BLaER1 treated with 17β-estradiol and CSF1 and Interleukin-3, amounts not matched to agents 10 nM and 100 nM (cell line): ENCODE data around the gene LSM7.
A peak's percentile ranks its signal among the peaks of the same experiment; 100 is the strongest.
"Not testable (repeated sequence)": the region's sequence is repeated elsewhere in the genome, so short reads cannot be mapped to it uniquely, and the experiment has no call there.

Experiments
- H3K27ac ChIP-seq, 11 experiments: shearing (Covaris generic); formaldehyde crosslinking; 2 replicates each; pipeline ENCODE4 v1.8.1; 2022
- H3K27me3 ChIP-seq, 11 experiments: shearing (Covaris generic); formaldehyde crosslinking; 2 replicates each; pipeline ENCODE4 v1.8.1; 2022
- H3K36me3 ChIP-seq, 11 experiments: shearing (Covaris generic); formaldehyde crosslinking; 2 replicates each; pipeline ENCODE4 v1.8.1; 2022
- H3K4me1 ChIP-seq, 10 experiments: shearing (Covaris generic); formaldehyde crosslinking; 2 replicates each; pipeline ENCODE4 v1.8.1; 2022
- H3K4me2 ChIP-seq, 11 experiments: shearing (Covaris generic); formaldehyde crosslinking; 2 replicates each; pipeline ENCODE4 v1.8.1; 2022
- H3K4me3 ChIP-seq, 10 experiments: shearing (Covaris generic); formaldehyde crosslinking; 2 replicates each; pipeline ENCODE4 v1.8.1; 2022
- H3K9ac ChIP-seq, 11 experiments: shearing (Covaris generic); formaldehyde crosslinking; 2 replicates each; pipeline ENCODE4 v1.8.1; 2022
- H3K9me3 ChIP-seq, 11 experiments: shearing (Covaris generic); formaldehyde crosslinking; replicated peaks in 1 of 11; 2 replicates each; pipeline ENCODE4 v1.8.1; 2022
- H4K20me1 ChIP-seq, 11 experiments: shearing (Covaris generic); formaldehyde crosslinking; 2 replicates each; pipeline ENCODE4 v1.8.1; 2022
- Cebpa-rat ChIP-seq, 11 experiments: shearing (Covaris generic); IDR thresholded peaks; 2 replicates each; pipeline ENCODE4 v1.8.1; 2022

The LSM7 gene

GRCh38 chr19:2283835-2284507, 44.4 kb downstream of the LSM7 start:
- no peak for TF ChIP-seq Cebpa-rat (IDR thresholded peaks at IDR 0.05)

GRCh38 chr19:2282862-2283237, 45.5 kb downstream of the LSM7 start:
- H3K27me3 ChIP-seq = peaks cover 0 to 9% (median 0%) of the 10 kb centered on the region in 11 experiments; a peak in 1 of 22 replicates
- H3K9me3 ChIP-seq = no peaks in the 10 kb centered on the region
- TF ChIP-seq Cebpa-rat (IDR thresholded peaks at IDR 0.05) = no peak
- H3K27ac ChIP-seq = peak overlapping the region in 8 of 11 experiments; percentile 63 to 83 (median 75); a peak in 13 of 22 replicates
- H3K4me2 ChIP-seq = peak overlapping the region; percentile 84 to 99 (median 97)
- peak overlapping the region in 9 of 10 experiments; percentile 7 to 71 (median 53); a peak in 13 of 20 replicates for H3K4me3 ChIP-seq
- H3K36me3 ChIP-seq = no peaks in the 10 kb centered on the region
- peaks cover 0 to 87% (median 16%) of the 10 kb centered on the region in 11 experiments; a peak in 13 of 22 replicates for H4K20me1 ChIP-seq
- H3K9ac ChIP-seq = peak overlapping the region in 9 of 11 experiments; percentile 58 to 76 (median 68); a peak in 13 of 22 replicates
- H3K4me1 ChIP-seq = peaks cover 43 to 91% (median 84%) of the 10 kb centered on the region in 10 experiments

More at GRCh38 chr19:2283835-2284507, 44.4 kb downstream of the LSM7 start:
- Histone ChIP-seq H3K27ac (no peak overlapping the region), H3K9ac (no peak overlapping the region), H3K27me3 (peaks cover 0 to 15% (median 0%) of the 10 kb centered on the region in 11 experiments; a peak in 2 of 22 replicates), H3K4me2 (peak overlapping the region in 7 of 11 experiments; percentile 95 to 98 (median 97); a peak in 6 of 22 replicates), H3K4me3 (no peak overlapping the region), H3K36me3 (no peaks in the 10 kb centered on the region), H3K4me1 (peaks cover 54 to 92% (median 85%) of the 10 kb centered on the region in 10 experiments), H3K9me3 (no peaks in the 10 kb centered on the region), H4K20me1 (peaks cover 0 to 82% (median 8%) of the 10 kb centered on the region in 11 experiments; a peak in 9 of 22 replicates)

- H3K4me3 ChIP-seq = peak within 1 kb of the TSS; percentile 7 to 71 (median 52); a peak in 19 of 20 replicates
- H3K4me1 ChIP-seq = peaks cover 37 to 91% (median 83%) of the 10 kb centered on the region in 10 experiments
- H3K9ac ChIP-seq = peak within 1 kb of the TSS; percentile 58 to 76 (median 70)
- H3K4me2 ChIP-seq = peak within 1 kb of the TSS; percentile 84 to 99 (median 97)
- H3K27me3 ChIP-seq = 0 out of 22 replicates have a peak, but pooled peaks cover 0 to 3% (median 0%) of the 10 kb centered on the region in 11 experiments
- no peaks in the 10 kb centered on the region for H3K9me3 ChIP-seq
- 0 out of 22 replicates have a peak, but pooled peaks of 1 of the 11 experiments have one; percentile 11 for TF ChIP-seq Cebpa-rat (IDR thresholded peaks at IDR 0.05)
- H4K20me1 ChIP-seq = peaks cover 0 to 87% (median 17%) of the 10 kb centered on the region in 11 experiments; a peak in 16 of 22 replicates
- peaks cover 0 to 2% (median under 1%) of the 10 kb centered on the region in 11 experiments; a peak in 6 of 22 replicates for H3K36me3 ChIP-seq
- peak within 1 kb of the TSS; percentile 50 to 83 (median 71); a peak in 20 of 22 replicates for H3K27ac ChIP-seq
These were observed 46.1 kb downstream of the LSM7 start, which contains the start of gene PEAK3 for GRCh38 chr19:2282062-2282861. Gene PEAK3, minus strand, starts transcription at chr19:2282175. Its CDS starts 1,244 bp downstream, at chr19:2280931.

- not testable (repeated sequence) for H3K9me3 ChIP-seq, H3K27me3 ChIP-seq
- Histone ChIP-seq H3K4me1 (peaks cover 38 to 91% (median 83%) of the 10 kb centered on the region in 10 experiments), H3K9ac (peak overlapping the region; percentile 58 to 76 (median 70)), H3K27ac (peak overlapping the region; percentile 50 to 83 (median 71); a peak in 20 of 22 replicates), H3K4me2 (peak overlapping the region; percentile 84 to 99 (median 97)), H3K36me3 (peaks cover 1 to 10% (median 9%) of the 10 kb centered on the region in 11 experiments; a peak in 18 of 22 replicates), H3K4me3 (peak overlapping the region; percentile 7 to 71 (median 52); a peak in 19 of 20 replicates), H4K20me1 (peaks cover 3 to 89% (median 25%) of the 10 kb centered on the region in 11 experiments)
These were observed 46.9 kb downstream of the LSM7 start for GRCh38 chr19:2281265-2282061.

GRCh38 chr19:2280633-2281264, 47.6 kb downstream of the LSM7 start:
- H4K20me1 ChIP-seq = peaks cover 10 to 89% (median 32%) of the 10 kb centered on the region in 11 experiments

GRCh38 chr19:2278459-2279158, 49.8 kb downstream of the LSM7 start:
- Histone ChIP-seq H3K4me2 (peak overlapping the region in 6 of 11 experiments; percentile 12 to 54 (median 27); a peak in 8 of 22 replicates), H3K36me3 (peaks cover 20 to 32% (median 29%) of the 10 kb centered on the region in 11 experiments), H3K9ac (no peak overlapping the region), H3K9me3 (no peaks in the 10 kb centered on the region), H3K4me3 (no peak overlapping the region), H3K4me1 (peaks cover 56 to 95% (median 88%) of the 10 kb centered on the region in 10 experiments), H4K20me1 (peaks cover 32 to 97% (median 53%) of the 10 kb centered on the region in 11 experiments), H3K27ac (no peak overlapping the region), H3K27me3 (no peaks in the 10 kb centered on the region)
- TF ChIP-seq Cebpa-rat (IDR thresholded peaks at IDR 0.05) = no peak

More at GRCh38 chr19:2280633-2281264, 47.6 kb downstream of the LSM7 start:
- Histone ChIP-seq H3K36me3 (peaks cover 6 to 18% (median 15%) of the 10 kb centered on the region in 11 experiments), H3K4me1 (peaks cover 38 to 91% (median 83%) of the 10 kb centered on the region in 10 experiments), H3K4me2 (peak overlapping the region; percentile 74 to 94 (median 81)), H3K4me3 (peak overlapping the region in 4 of 10 experiments; percentile 32 to 46 (median 34); a peak in 6 of 20 replicates), H3K9ac (peak overlapping the region in 7 of 11 experiments; percentile 8 to 43 (median 32); a peak in 9 of 22 replicates), H3K27me3 (0 out of 22 replicates have a peak, but pooled peaks cover 0 to under 1% (median 0%) of the 10 kb centered on the region in 11 experiments), H3K9me3 (no peaks in the 10 kb centered on the region), H3K27ac (no peak overlapping the region; a peak in 1 of 22 replicates)
- no peak for TF ChIP-seq Cebpa-rat (IDR thresholded peaks at IDR 0.05)

- Histone ChIP-seq H3K27me3 (no peaks in the 10 kb centered on the region), H3K4me3 (no peak overlapping the region), H4K20me1 (peaks cover 46 to 97% (median 68%) of the 10 kb centered on the region in 11 experiments), H3K4me1 (peaks cover 56 to 94% (median 87%) of the 10 kb centered on the region in 10 experiments), H3K9me3 (no peaks in the 10 kb centered on the region), H3K4me2 (peak overlapping the region in 9 of 11 experiments; percentile 9 to 100 (median 39); a peak in 16 of 22 replicates), H3K36me3 (peaks cover 33 to 46% (median 42%) of the 10 kb centered on the region in 11 experiments), H3K9ac (no peak overlapping the region; a peak in 1 of 22 replicates), H3K27ac (no peak overlapping the region; a peak in 1 of 22 replicates)
- TF ChIP-seq Cebpa-rat (IDR thresholded peaks at IDR 0.05) = no peak
These were observed 51.2 kb downstream of the LSM7 start for GRCh38 chr19:2277138-2277537.
